Measurements from ENCODE around the gene CTNNA3. TPM values are rescaled to one million over a fixed set of nuclear protein-coding genes. Genes with fewer than 3 reads are reported as not detected.

Gene CTNNA3
- total RNA-seq, 1 experiment from 2014 or later, result 0.32 TPM

DNA sequence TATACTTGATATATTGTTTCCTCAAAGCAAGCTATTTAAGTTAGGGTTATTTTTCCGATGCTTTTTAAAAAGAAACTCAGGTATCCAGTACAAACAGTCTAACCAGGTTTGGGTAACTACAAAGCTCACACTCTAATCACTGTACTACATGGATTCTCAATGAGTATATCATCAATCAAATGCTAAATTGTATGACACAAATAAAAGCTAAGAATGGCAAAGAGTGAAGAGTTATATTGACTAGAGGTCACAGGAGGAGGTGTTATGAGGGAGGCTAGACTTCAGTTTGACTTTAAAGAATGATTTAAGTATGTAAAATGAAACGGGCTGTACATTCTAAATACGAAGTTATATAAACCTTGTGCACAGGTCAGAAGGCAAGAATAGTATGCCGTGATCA lies 178.0 kb downstream of the CTNNA3 start:
- H2AFZ ChIP-seq (ENCODE audit: low read depth, low read length, poor library complexity, severe bottlenecking), result no peak overlapping the region
- no peak overlapping the region for H3K4me3 ChIP-seq (replicated peaks in 1 of 2; ENCODE audit: low read depth in 1 of 2, low read length in 2 of 2)
- no peaks in the 10 kb centered on the region for H3K27me3 ChIP-seq (ENCODE audit: insufficient read depth, low read length)
- BruUV-seq (replicated peaks), result no TSS peak
- no peak for ATAC-seq
- ChIA-PET POLR2A (no interaction called here), CTCF (no interaction called here), RAD21 (ENCODE audit: low non-redundant PET in 1 of 2, low total read pairs in 2 of 2, uncharacterized antibody in 2 of 2, unreplicated experiment in 2 of 2) (no interaction called here)
- H3K4me2 ChIP-seq (ENCODE audit: low read length), result no peak overlapping the region
- H3K27ac ChIP-seq (ENCODE audit: low read depth, low read length), result no peak overlapping the region
- no peaks in the 10 kb centered on the region for H3K36me3 ChIP-seq (ENCODE audit: control insufficient read depth in 1 of 2, insufficient read depth in 2 of 2, low read length in 2 of 2)
- H3K9me3 ChIP-seq (ENCODE audit: control insufficient read depth in 1 of 2, insufficient read depth in 1 of 2, low read depth in 1 of 2, low read length in 2 of 2), result no peaks in the 10 kb centered on the region
- DNase-seq (ENCODE audit: low read depth, low spot score), result no peak
- intact Hi-C loops (cut with micrococcal nuclease), result no loop called here
- no peaks in the 10 kb centered on the region for H4K20me1 ChIP-seq (ENCODE audit: insufficient read depth)
- H3K79me2 ChIP-seq (ENCODE audit: insufficient read depth, low read length), result no peaks in the 10 kb centered on the region
- H3K9ac ChIP-seq (ENCODE audit: low read length), result no peak overlapping the region
- no peak for TF ChIP-seq YY1 (IDR thresholded peaks at IDR 0.05; ENCODE audit: extremely low read depth, insufficient replicate concordance, low read depth, low read length)
- no peak for TF ChIP-seq SIN3A (IDR thresholded peaks at IDR 0.05; ENCODE audit: low read depth)
- no peak for TF ChIP-seq EGR1 (IDR thresholded peaks at IDR 0.05; ENCODE audit: low read depth)
- TF ChIP-seq CBX3 (IDR thresholded peaks at IDR 0.05; ENCODE audit: low read depth), result no peak
- TF ChIP-seq EZH2phosphoT487 (IDR thresholded peaks at IDR 0.05; ENCODE audit: borderline replicate concordance), result no peak
- TF ChIP-seq ZNF274 (IDR thresholded peaks at IDR 0.05; ENCODE audit: low read depth, low read length), result no peak
- TF ChIP-seq ATF3 (IDR thresholded peaks at IDR 0.05), result no peak
- no peak for TF ChIP-seq RAD21 (IDR thresholded peaks at IDR 0.05; ENCODE audit: low read depth)
- TF ChIP-seq ZFX (IDR thresholded peaks at IDR 0.05), result no peak
- TF ChIP-seq, protein P1, sequence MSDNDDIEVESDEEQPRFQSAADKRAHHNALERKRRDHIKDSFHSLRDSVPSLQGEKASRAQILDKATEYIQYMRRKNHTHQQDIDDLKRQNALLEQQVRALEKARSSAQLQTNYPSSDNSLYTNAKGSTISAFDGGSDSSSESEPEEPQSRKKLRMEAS (IDR thresholded peaks at IDR 0.05), result no peak
- no peak for TF ChIP-seq JUND (IDR thresholded peaks at IDR 0.05)
- TF ChIP-seq POLR2AphosphoS5 (IDR thresholded peaks at IDR 0.05; ENCODE audit: low read depth, low read length), result no peak
- no peak for TF ChIP-seq TCF7L2 (IDR thresholded peaks at IDR 0.05; ENCODE audit: borderline replicate concordance, extremely low read depth, insufficient read depth, insufficient read length)
- no peak for TF ChIP-seq ZBTB33 (IDR thresholded peaks at IDR 0.05; ENCODE audit: extremely low read depth, insufficient replicate concordance, low read length)
- TF ChIP-seq SP1 (IDR thresholded peaks at IDR 0.05; ENCODE audit: low read depth), result no peak
- no peak for TF ChIP-seq FOSL1 (IDR thresholded peaks at IDR 0.05; ENCODE audit: low read depth)
- TF ChIP-seq EZH2 (IDR thresholded peaks at IDR 0.05), result no peak
- no peaks in the 10 kb centered on the region for H3K9me2 ChIP-seq (ENCODE audit: insufficient read depth)
- peaks cover 0 to 3% of the 10 kb centered on the region in 2 experiments; a peak in 1 of 4 replicates for H3K4me1 ChIP-seq (ENCODE audit: control insufficient read depth in 1 of 2, insufficient read depth in 2 of 2, low read length in 2 of 2)
